ENCODE results near the gene ZNF792. TPM values are rescaled to one million over a fixed set of nuclear protein-coding genes. Genes with fewer than 3 reads are reported as not detected.

Gene ZNF792
- total RNA-seq, 1 donor from 2014 or later = 7.0 TPM

DNA sequence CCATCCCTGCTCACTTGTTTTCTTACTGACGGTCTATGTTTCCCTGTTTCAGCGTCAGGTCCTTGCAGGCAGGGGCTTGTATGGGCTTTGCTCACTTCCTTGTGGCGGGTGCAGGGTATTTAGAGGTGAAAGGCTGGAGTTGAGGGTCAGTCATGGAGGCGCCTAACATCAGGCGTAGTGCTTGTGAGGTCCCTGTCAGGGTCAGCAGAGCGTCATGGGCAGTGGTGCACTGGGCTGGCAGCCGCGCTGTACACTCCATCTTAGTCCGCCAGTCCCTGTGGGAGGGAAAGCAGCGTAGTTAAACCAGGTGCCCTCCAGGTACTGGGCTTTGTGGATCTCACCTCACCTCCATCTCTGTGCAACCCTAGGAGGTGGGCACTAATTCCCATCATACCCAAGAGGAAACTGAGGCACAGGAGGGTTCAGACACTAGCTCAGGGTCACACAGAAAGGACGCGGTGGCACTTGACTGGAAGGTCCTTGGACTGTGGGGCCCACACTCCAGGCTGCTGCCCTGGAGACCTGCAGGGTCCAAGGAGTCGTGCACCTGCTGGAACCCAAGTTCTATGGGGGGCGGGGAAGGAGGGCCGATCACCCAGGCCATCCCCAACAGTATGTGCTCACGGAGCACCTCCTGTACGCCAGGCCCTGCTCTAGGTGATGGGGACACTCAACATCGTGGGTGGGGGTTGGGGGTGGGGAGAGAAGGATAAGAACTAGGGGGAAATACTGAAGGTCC, 40.7 kb upstream of the ZNF792 start:
- no peak overlapping the region for H3K27ac Mint-ChIP-seq
- no peak overlapping the region for H3K4me3 ChIP-seq
- H4K20me1 ChIP-seq (ENCODE audit: low read depth) = peaks cover 73% of the 10 kb centered on the region
- no peak for TF ChIP-seq EZH2 (IDR thresholded peaks at IDR 0.05)
- TF ChIP-seq, protein P1, sequence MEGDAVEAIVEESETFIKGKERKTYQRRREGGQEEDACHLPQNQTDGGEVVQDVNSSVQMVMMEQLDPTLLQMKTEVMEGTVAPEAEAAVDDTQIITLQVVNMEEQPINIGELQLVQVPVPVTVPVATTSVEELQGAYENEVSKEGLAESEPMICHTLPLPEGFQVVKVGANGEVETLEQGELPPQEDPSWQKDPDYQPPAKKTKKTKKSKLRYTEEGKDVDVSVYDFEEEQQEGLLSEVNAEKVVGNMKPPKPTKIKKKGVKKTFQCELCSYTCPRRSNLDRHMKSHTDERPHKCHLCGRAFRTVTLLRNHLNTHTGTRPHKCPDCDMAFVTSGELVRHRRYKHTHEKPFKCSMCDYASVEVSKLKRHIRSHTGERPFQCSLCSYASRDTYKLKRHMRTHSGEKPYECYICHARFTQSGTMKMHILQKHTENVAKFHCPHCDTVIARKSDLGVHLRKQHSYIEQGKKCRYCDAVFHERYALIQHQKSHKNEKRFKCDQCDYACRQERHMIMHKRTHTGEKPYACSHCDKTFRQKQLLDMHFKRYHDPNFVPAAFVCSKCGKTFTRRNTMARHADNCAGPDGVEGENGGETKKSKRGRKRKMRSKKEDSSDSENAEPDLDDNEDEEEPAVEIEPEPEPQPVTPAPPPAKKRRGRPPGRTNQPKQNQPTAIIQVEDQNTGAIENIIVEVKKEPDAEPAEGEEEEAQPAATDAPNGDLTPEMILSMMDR (IDR thresholded peaks at IDR 0.05) = no peak
- TF ChIP-seq EZH2phosphoT487 (IDR thresholded peaks at IDR 0.05) = no peak
- H3K4me1 ChIP-seq = peaks cover 6% of the 10 kb centered on the region
- no peak overlapping the region for H3K4me2 ChIP-seq
- no peak overlapping the region for H3K27ac ChIP-seq
- H3K36me3 ChIP-seq = no peaks in the 10 kb centered on the region
- peaks cover 8% of the 10 kb centered on the region for H3K27me3 Mint-ChIP-seq (ENCODE audit: insufficient read depth, low read depth)
- no peaks in the 10 kb centered on the region for H3K9me3 ChIP-seq (ENCODE audit: low read depth)
- peaks cover 33% of the 10 kb centered on the region for H3K4me1 Mint-ChIP-seq
- peaks cover 87% of the 10 kb centered on the region for H3K79me2 ChIP-seq (ENCODE audit: low read depth)
- no peak overlapping the region for H2AFZ ChIP-seq (replicated peaks)
- no peaks in the 10 kb centered on the region for H3K9me3 Mint-ChIP-seq
- no peak for DNase-seq (ENCODE audit: low spot score)
- no peaks in the 10 kb centered on the region for H3K27me3 ChIP-seq
- H3K4me3 Mint-ChIP-seq = no peak overlapping the region
- H3F3A ChIP-seq (ENCODE audit: low read depth) = peaks cover 22% of the 10 kb centered on the region
- H3K36me3 Mint-ChIP-seq = peaks cover 15% of the 10 kb centered on the region
- H3K9ac ChIP-seq = no peak overlapping the region

DNA sequence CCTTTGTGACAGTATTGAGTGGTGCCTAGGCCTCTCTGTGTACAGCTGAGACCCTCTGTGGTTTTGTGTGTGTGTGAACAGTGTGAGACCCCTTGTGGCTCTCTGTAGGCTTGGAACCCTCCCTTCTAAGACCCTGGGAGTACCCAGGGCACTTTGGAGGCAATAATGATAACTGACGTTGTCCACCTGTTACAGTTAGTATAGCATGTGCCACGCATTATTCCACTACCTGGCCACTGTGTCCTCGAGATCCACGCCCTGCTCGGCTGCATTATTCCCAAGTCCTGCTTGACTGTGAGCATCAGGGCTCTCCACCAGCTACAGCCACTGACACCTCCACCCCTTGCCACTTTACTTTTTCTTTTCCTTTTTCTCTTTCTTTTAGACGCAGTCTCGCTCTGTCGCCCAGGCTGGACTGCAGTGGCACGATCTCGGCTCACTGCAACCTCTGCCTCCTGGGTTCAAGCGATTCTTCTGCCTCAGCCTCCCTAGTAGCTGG, 38.1 kb upstream of the ZNF792 start:
- H3K4me1 Mint-ChIP-seq = peaks cover 46% of the 10 kb centered on the region
- DNase-seq (ENCODE audit: low spot score) = no peak
- no peaks in the 10 kb centered on the region for H3K9me3 Mint-ChIP-seq
- Histone ChIP-seq H3K4me1 (peaks cover 12% of the 10 kb centered on the region), H3K79me2 (ENCODE audit: low read depth) (peaks cover 75% of the 10 kb centered on the region), H3F3A (ENCODE audit: low read depth) (peaks cover 32% of the 10 kb centered on the region), H3K4me3 (no peak overlapping the region), H4K20me1 (ENCODE audit: low read depth) (peaks cover 63% of the 10 kb centered on the region), H3K4me2 (peak overlapping the region; percentile 90), H3K27me3 (no peaks in the 10 kb centered on the region), H2AFZ (replicated peaks) (no peak overlapping the region), H3K27ac (no peak overlapping the region), H3K9ac (no peak overlapping the region), H3K36me3 (no peaks in the 10 kb centered on the region), H3K9me3 (ENCODE audit: low read depth) (no peaks in the 10 kb centered on the region)
- peak overlapping the region; percentile 98 for H3K4me3 Mint-ChIP-seq
- H3K27me3 Mint-ChIP-seq (ENCODE audit: insufficient read depth, low read depth) = peaks cover 10% of the 10 kb centered on the region
- peaks cover 10% of the 10 kb centered on the region for H3K36me3 Mint-ChIP-seq
- peak overlapping the region; percentile 35 for H3K27ac Mint-ChIP-seq
- TF ChIP-seq EZH2phosphoT487 (IDR thresholded peaks at IDR 0.05) (no peak), EZH2 (IDR thresholded peaks at IDR 0.05) (no peak)
- TF ChIP-seq, protein P1 (IDR thresholded peaks at IDR 0.05) = no peak

DNA sequence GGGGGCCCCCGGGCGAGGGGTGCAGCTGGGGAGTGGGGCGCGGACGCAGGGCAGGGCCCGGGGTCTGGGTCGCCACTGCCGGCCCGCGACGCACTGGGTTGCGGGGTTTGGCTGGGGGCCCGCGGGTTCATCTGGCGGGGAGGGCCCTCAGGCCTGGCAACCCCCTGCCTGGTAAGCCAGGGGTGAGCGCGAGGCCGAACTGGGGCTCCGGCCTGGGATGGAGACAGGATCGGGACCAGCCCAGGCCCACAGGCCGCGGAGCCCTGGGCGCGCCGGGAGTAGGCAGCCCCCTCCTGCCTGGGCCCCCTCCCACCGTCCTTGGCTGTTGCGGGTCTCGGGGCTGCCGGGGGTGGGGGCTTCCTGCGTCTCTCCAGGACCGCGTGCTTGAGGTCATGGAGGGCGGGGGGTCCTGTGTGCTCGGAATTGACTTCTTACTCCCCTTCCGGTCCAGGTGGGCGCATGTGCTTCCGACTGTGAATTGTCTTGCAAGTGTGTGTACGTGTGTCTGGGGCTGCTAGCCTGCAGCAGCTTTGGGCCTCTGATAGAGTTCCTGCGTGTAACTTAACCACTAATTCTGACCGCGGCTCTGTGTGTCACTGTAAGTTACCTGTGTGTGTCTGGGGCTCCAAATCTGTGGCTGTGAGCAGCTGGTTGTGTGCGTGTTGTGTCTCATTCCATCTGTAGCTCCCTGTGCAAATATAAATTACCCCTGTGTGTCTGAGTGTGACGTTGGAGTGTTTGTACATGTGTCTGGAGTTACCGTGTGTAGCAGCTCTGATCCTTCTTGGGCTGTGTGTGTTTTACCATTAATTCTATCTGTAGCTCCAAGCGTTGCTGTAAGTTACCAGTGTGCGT, 36.8 kb upstream of the ZNF792 start:
- Mint-ChIP-seq H3K9me3 (no peaks in the 10 kb centered on the region), H3K36me3 (peaks cover 3% of the 10 kb centered on the region), H3K4me1 (peaks cover 46% of the 10 kb centered on the region), H3K27ac (peak overlapping the region; percentile 54), H3K4me3 (peak overlapping the region; percentile 98), H3K27me3 (ENCODE audit: insufficient read depth, low read depth) (peaks cover 12% of the 10 kb centered on the region)
- no peak overlapping the region for H2AFZ ChIP-seq (replicated peaks)
- peak overlapping the region; percentile 94 for H3K27ac ChIP-seq
- peak overlapping the region; percentile 86 for H3K4me3 ChIP-seq
- H3K36me3 ChIP-seq = no peaks in the 10 kb centered on the region
- no peaks in the 10 kb centered on the region for H3K9me3 ChIP-seq (ENCODE audit: low read depth)
- H3F3A ChIP-seq (ENCODE audit: low read depth) = peaks cover 32% of the 10 kb centered on the region
- H3K27me3 ChIP-seq = no peaks in the 10 kb centered on the region
- peak overlapping the region; percentile 77 for H3K9ac ChIP-seq
- TF ChIP-seq EZH2phosphoT487 (IDR thresholded peaks at IDR 0.05) (no peak), EZH2 (IDR thresholded peaks at IDR 0.05) (no peak)
- TF ChIP-seq, protein P1 (IDR thresholded peaks at IDR 0.05) = no peak
- H3K4me1 ChIP-seq = peaks cover 12% of the 10 kb centered on the region
- H4K20me1 ChIP-seq (ENCODE audit: low read depth) = peaks cover 51% of the 10 kb centered on the region
- H3K79me2 ChIP-seq (ENCODE audit: low read depth) = peaks cover 63% of the 10 kb centered on the region
- H3K4me2 ChIP-seq = peak overlapping the region; percentile 90
- peak; percentile 43 for DNase-seq (ENCODE audit: low spot score)

All from neural progenitor cell (in vitro differentiated cells).